Chondrocyte (in vitro differentiated cells): Measurements from ENCODE around the gene SIMC1. TPM values are rescaled to one million over a fixed set of nuclear protein-coding genes. Genes with fewer than 3 reads are reported as not detected.
A peak's percentile ranks its signal among the peaks of the same experiment; 100 is the strongest.
"Not testable (repeated sequence)": the region's sequence is repeated elsewhere in the genome, so short reads cannot be mapped to it uniquely, and the experiment has no call there.

Experiments
- DNase-seq: peaks from one replicate; pipeline ENCODE4 v3.0.0; 2021; ENCODE audit warnings: mixed read lengths, low spot score
- H3K27ac Mint-ChIP-seq: one replicate; pipeline ENCODE4 v1.8.0; 2021; ENCODE audit warnings: mild to moderate bottlenecking, moderate library complexity, mixed read lengths; ENCODE audit not compliant: unreplicated experiment
- H3K27me3 Mint-ChIP-seq: 2 replicates; pipeline ENCODE4 v1.8.0; 2021; ENCODE audit warnings: low read depth, mixed read lengths
- H3K36me3 Mint-ChIP-seq: 2 replicates; pipeline ENCODE4 v1.8.0; 2021; ENCODE audit warnings: low read depth, mixed read lengths
- H3K4me1 Mint-ChIP-seq: 2 replicates; pipeline ENCODE4 v1.8.0; 2021; ENCODE audit warnings: low read depth, mild to moderate bottlenecking, mixed read lengths
- H3K4me3 Mint-ChIP-seq: one replicate; pipeline ENCODE4 v1.8.0; 2021; ENCODE audit warnings: mild to moderate bottlenecking, moderate library complexity, mixed read lengths; ENCODE audit not compliant: unreplicated experiment
- H3K9me3 Mint-ChIP-seq: 2 replicates; pipeline ENCODE4 v1.8.0; 2021; ENCODE audit warnings: low read depth, mixed read lengths
- long read RNA-seq: library from polyadenylated mRNA; stranded (forward); transcript quantifications from one replicate; pipeline ENCODE4 v2.0.0, GENCODE V29; 2021
- total RNA-seq: library from RNA; stranded (reverse); gene quantifications from 3 replicates; pipeline ENCODE4 v1.2.1, GENCODE V29; 2021
- TF ChIP-seq, protein P1 (sequence below): fragments of 200-600 bp; sonication (generic); IDR thresholded peaks from 2 replicates; pipeline ENCODE4 v1.5.0; 2021; ENCODE audit warnings: antibody characterized with exemption, mild to moderate bottlenecking, moderate library complexity

SIMC1 gene
- 17.4 to 20.3 TPM (median 19.1 TPM) in 3 replicates for total RNA-seq
- long read RNA-seq, transcript SIMC1-203 (10 exons, 2,694 nt) = major isoform, 22 of 27 reads
- long read RNA-seq, partial matches to known transcripts = 2 of 27 reads
- long read RNA-seq, other reads (novel, unspliced or antisense) = 2 of 27 reads

DNA sequence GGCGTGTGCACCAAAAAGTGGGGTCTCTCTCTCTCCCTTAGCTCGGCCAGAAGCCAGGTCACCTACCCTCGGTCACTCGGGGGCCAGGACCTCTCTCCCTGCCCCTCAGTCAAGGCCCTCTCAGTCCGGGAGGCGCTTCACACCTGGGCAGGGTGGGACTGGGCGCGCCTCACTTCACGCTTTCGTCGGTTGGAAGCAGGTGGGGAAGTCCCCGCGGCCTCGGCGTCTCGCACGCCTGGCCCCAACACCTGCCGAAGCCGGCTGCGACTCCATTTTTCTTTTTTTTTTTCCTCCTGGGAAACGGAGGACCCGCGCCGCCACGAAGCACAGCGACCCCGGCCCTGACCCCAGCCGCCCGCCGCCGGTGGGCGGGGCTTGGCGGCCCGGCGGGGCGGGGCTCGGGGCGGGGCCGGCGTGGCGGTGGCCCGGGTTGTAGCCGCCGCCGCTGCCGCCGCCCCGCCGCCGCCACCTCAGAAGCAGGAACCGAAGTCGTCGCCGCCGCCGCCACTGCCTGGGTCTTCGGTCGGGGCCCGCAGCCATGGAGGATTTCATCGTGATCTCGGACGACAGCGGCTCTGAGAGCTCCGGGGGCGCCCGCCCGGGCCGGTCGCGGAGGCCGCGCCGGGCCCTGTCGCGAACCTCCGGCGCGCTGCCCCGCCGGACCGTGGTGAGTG is at the start of gene SIMC1:
Gene SIMC1, plus strand, starts transcription at position 454 of the 674 bp plus-strand sequence. Its CDS starts 85 bp downstream, at position 539.
- H3K27ac Mint-ChIP-seq = not testable (repeated sequence)

DNA sequence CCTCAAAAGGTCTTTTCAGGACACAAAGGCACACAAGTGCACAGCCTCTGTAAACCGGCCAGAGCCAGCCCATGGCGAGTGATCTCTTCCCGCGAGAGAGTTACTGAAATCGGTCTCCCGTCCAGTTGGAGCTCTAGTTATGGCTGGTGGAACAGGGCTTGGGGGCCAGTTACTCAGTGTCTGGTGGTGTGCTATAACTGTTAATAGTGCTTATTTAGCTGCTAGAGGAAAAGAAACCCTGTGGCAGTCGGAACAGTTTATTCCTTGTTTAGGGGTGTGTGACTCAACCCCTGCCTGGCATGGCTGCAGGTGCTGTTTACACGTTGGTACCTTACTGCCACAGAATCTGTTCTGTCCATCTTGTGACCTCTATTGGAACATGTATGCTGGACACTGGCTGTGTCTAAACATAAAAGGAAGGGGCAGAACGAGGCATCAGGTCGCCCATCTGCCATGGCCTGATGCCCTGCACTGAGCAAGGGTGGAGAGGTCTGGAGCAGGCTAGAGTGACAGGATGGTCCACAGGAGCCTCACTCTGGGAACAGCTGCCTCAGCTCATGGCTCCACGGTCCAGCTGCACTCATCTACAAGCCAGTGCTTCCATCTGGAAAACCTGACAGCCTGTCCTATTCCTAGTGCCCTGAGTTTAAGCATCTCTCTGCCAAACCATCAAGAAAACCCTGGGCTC is 49.6 kb upstream of the SIMC1 start:
- Mint-ChIP-seq H3K27ac (no peak overlapping the region), H3K9me3 (no peaks in the 10 kb centered on the region), H3K4me3 (no peak overlapping the region), H3K27me3 (peaks cover 11% of the 10 kb centered on the region), H3K4me1 (no peaks in the 10 kb centered on the region), H3K36me3 (no peaks in the 10 kb centered on the region)
- no peak for DNase-seq
- TF ChIP-seq, protein P1, sequence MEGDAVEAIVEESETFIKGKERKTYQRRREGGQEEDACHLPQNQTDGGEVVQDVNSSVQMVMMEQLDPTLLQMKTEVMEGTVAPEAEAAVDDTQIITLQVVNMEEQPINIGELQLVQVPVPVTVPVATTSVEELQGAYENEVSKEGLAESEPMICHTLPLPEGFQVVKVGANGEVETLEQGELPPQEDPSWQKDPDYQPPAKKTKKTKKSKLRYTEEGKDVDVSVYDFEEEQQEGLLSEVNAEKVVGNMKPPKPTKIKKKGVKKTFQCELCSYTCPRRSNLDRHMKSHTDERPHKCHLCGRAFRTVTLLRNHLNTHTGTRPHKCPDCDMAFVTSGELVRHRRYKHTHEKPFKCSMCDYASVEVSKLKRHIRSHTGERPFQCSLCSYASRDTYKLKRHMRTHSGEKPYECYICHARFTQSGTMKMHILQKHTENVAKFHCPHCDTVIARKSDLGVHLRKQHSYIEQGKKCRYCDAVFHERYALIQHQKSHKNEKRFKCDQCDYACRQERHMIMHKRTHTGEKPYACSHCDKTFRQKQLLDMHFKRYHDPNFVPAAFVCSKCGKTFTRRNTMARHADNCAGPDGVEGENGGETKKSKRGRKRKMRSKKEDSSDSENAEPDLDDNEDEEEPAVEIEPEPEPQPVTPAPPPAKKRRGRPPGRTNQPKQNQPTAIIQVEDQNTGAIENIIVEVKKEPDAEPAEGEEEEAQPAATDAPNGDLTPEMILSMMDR = no peak

More for the DNA sequence above, at the start of gene SIMC1:
- DNase-seq, H3K9me3 Mint-ChIP-seq, H3K27me3 Mint-ChIP-seq, H3K36me3 Mint-ChIP-seq, H3K4me1 Mint-ChIP-seq: not testable (repeated sequence)
- peak within 1 kb of the TSS; percentile 59 for H3K4me3 Mint-ChIP-seq

DNA sequence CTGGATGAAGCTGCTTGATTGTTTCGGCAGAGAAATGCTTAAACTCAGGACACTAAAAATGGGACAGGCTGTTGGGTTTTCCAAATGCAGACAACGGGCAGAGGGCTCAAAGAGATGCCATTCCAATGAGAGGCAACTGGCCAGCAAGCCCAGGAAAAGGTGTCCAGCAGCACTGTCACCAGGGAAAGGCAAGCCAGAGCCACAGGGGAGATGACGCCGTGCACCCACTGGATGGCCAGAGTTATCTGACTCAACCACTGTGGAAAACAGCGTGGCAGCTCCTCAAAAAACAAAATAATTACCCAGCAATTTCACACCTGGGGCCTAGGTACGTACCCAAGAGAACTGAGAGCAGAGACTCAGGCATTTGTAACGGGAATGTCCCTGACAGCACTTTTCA is 48.4 kb upstream of the SIMC1 start:
- no peaks in the 10 kb centered on the region for H3K36me3 Mint-ChIP-seq
- TF ChIP-seq, protein P1 = no peak
- peaks cover 8% of the 10 kb centered on the region for H3K27me3 Mint-ChIP-seq
- no peaks in the 10 kb centered on the region for H3K4me1 Mint-ChIP-seq
- no peak for DNase-seq
- H3K27ac Mint-ChIP-seq = no peak overlapping the region
- no peak overlapping the region for H3K4me3 Mint-ChIP-seq
- no peaks in the 10 kb centered on the region for H3K9me3 Mint-ChIP-seq

DNA sequence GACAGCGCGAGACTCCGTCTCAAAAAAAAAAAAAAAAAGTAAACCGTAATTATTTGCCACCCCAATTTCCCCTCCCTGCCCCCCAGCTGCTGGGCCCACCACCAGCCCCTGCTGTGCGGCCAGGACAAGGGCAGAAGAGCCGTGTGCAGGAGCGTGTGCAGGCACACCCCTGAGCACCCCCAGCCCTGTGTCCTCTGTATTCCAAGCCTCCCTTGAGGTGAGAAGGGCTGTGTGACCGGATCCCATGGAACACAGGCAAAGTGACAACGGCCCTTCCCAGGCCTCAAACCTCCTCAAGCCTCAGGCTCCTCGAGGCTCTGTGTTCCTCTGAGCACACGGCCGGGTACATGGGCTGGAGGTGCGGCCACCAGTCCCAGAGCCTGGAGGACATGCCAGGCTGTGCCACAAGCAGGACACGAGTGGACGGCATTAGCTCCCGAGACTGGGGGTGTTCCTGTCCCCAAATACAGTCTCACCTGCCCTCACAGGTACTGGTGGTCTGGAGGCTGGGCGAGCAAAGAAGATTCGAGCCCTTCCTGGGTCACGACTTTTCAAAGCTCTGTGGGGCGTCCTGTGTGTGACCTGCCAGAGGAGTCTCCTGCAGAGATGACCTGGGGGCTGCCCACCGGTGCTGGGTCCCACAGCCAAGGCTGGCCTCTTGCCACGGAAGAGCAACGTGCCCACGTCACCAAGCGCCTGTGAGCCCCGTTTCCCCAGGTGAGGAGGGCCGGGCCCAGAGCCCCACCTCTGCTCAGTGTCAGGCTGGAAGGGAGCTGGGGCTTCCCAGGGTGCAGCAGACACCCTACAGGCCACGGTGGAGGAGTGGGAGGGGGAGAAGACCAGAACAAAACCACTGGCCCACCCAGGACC is 47.1 kb upstream of the SIMC1 start:
- Mint-ChIP-seq H3K27me3 (peaks cover 10% of the 10 kb centered on the region), H3K9me3 (no peaks in the 10 kb centered on the region), H3K4me1 (no peaks in the 10 kb centered on the region), H3K27ac (no peak overlapping the region), H3K4me3 (no peak overlapping the region), H3K36me3 (no peaks in the 10 kb centered on the region)
- TF ChIP-seq, protein P1 = no peak
- no peak for DNase-seq

DNA sequence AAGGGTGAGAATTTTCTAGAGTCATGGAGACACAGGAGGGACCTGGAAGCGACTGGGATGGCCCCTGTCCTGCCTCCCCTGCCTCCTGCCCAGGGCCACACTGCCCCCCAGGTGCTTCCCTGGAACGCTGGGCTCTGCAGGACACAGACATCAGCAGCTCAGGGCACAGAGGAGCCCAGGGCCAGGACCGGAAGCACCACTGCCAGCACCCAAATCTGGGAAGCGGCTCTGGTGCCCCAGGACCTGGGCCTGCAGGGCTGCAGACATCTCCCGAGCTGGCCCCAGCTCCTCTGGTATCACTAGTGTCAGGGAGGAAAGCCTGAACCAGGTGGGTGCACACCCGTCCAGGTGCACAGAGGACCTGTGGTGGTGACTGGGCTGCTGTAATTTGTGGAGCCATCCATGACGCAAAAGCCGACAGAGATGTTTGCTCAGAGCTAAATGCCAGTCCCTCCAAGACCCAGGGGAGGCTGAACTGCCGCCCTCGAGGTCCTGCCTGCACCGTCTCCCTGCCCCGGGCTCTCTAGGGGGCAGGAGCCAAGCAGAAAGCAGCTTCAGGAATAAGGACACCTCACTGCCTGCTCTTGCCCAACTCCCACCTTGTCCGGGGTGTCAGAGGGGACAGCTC is 46.0 kb upstream of the SIMC1 start:
- TF ChIP-seq, protein P1 = no peak
- H3K27me3 Mint-ChIP-seq = peaks cover 11% of the 10 kb centered on the region
- H3K9me3 Mint-ChIP-seq = no peaks in the 10 kb centered on the region
- no peak overlapping the region for H3K27ac Mint-ChIP-seq
- no peaks in the 10 kb centered on the region for H3K4me1 Mint-ChIP-seq
- DNase-seq = no peak
- no peaks in the 10 kb centered on the region for H3K36me3 Mint-ChIP-seq
- H3K4me3 Mint-ChIP-seq = no peak overlapping the region

DNA sequence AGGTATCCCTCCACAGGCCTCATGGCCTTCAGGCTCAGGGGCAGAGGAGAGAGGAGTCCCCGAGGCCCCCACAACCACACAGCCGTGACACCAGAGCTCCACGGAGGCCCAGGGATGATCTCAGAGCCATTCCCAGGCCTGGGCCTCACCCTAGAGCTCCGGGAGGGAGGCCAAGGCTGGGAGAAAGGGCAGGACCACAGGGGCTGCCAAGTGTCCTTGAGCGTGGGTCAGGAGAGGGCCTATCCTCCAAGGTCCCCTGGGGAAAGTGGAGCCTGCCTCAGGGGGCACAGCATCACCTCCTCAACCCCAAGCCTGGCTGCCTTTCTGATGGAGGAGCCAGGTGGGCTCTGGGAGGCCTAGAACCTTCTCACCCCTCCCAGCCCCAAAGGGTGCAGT is 45.5 kb upstream of the SIMC1 start:
- H3K27me3 Mint-ChIP-seq, H3K9me3 Mint-ChIP-seq, H3K27ac Mint-ChIP-seq, DNase-seq, H3K4me3 Mint-ChIP-seq, H3K36me3 Mint-ChIP-seq, H3K4me1 Mint-ChIP-seq: not testable (repeated sequence)

DNA sequence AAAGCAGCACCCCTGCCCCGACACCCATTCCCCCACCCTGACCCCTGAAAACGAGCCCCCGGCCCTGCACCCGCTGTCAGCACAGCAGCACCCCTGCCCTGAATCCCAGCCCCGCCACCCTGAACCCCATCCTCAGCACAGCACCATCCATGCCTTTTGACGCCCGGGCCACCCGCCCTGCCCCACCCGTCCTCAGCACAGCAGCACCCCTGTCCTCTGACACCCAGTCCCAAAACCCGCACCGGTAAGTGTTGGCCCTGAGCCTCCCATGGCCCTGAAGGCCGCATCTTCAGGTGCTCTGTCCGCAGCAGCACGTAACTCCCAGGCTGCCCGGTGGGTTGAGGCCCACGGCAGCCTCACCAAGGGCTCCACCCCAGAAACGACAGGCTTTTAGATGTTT is 44.6 kb upstream of the SIMC1 start:
- not testable (repeated sequence) for H3K36me3 Mint-ChIP-seq, DNase-seq, H3K4me3 Mint-ChIP-seq, H3K9me3 Mint-ChIP-seq, H3K4me1 Mint-ChIP-seq, H3K27ac Mint-ChIP-seq
- H3K27me3 Mint-ChIP-seq = peaks cover 10% of the 10 kb centered on the region
